HG02981 (cell line): ENCODE measurements around the gene ARVCF.

ENCODE experiments used
- ATAC-seq: cut with Tn5 transposase; IDR thresholded peaks from one replicate; pipeline ENCODE4 v1.9.1; 2021; ENCODE audit warnings: mild to moderate bottlenecking, moderate library complexity; ENCODE audit not compliant: unreplicated experiment

The ARVCF gene

DNA sequence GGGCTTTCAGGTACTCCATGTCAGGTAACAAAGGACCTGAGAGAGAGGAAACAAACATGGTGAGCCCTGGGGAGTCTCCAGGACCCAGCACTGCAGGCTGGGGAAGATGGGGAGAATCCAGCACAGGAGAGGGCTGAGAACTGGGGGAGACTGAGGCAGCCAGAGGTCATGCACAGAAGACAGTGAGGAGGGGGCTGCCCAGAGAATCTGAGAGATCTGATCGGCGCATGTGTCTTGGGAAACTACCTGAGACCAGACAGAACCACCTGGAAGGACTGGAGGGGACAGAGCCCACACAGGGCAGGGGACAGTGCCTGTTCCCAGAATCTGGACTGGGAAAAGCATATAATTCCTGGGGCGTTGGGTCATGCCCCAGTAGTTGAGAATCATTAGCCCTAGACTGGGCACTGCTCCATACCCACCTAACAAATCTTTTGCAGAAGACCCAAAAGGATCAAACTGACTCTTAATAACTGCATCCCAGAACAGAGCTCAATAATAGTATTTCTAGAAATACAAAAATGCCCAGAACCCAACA is 95.0 kb downstream of the ARVCF start:
- ATAC-seq, result no peak
